Mammary epithelial cell (primary cell): ENCODE measurements around the gene IGFN1.

Source experiments
- CTCF ChIP-seq, 2 donors: IDR thresholded peaks in 1 of 2; conservative IDR thresholded peaks in 1 of 2; 2 replicates each; pipeline ENCODE4 v1.5.1; 2011 to 2012; ENCODE audit warnings: inconsistent platforms in 2 of 2, low read length in 2 of 2, mild to moderate bottlenecking in 2 of 2, control low read depth in 1 of 2, low read depth in 1 of 2; ENCODE audit not compliant: insufficient read depth in 1 of 2; ENCODE audit errors: extremely low read depth in 1 of 2
- EZH2 ChIP-seq: IDR thresholded peaks from 2 replicates; pipeline ENCODE4 v1.6.1; 2012; ENCODE audit warnings: low read length, inconsistent platforms, borderline replicate concordance

DNA sequence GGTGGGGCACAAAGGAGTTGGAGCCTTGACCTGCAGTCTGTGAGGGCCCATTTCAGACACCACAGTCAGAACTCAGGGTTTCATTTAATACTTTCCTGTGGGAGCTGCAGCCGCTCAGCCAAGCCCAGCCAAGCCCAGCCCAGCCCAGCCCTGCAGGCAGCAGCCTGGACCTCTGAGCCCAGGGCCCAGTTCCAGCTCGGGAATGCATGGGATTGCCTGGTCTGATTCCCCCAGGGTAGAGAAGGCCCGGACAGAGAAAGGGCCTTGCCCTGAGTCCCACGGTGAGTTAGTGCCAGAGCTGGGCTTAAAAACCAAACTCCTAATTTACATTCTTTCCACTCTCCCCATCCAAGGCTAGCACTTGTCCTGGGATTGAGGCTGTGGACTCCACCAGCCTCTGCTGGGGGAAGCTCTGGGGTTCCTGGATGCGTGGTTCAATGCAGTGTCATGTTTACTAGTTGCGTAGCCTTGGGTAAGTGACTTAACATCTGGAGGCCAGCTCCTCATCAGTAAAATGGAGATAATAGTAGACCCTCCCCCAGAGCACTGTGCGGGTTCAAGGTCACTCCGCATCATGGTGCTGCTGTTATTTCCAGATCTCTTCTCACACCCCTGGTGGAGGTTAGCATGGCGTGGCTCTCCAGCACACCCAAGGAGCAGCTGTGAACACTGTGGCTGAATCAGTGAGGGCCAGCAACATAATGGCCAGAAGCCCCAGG lies 63.4 kb downstream of the IGFN1 start:
- TF ChIP-seq CTCF (conservative IDR thresholded peaks at IDR 0.05 in 1 of 2, IDR thresholded peaks at IDR 0.05 in 1 of 2; ENCODE audit: extremely low read depth in 1 of 2, insufficient read depth in 1 of 2, low read depth in 1 of 2, low read length in 2 of 2) = no peak
- no peak for TF ChIP-seq EZH2
